Liver (tissue), 9 donors: ENCODE results near the gene TRPC4AP. TPM values are rescaled to one million over a fixed set of nuclear protein-coding genes. Genes with fewer than 3 reads are reported as not detected.

Experiments
- DNase-seq: peaks from one replicate; pipeline ENCODE4 v3.0.0-alpha.2; 2017; ENCODE audit warnings: low spot score
- H3K27ac ChIP-seq, 2 donors: one replicate each; pipeline ENCODE4 v1.7.0; 2013; ENCODE audit warnings: inconsistent platforms in 2 of 2, low read length in 2 of 2, control low read depth in 1 of 2, low read depth in 1 of 2, mild to moderate bottlenecking in 1 of 2
- H3K27me3 ChIP-seq, 4 donors: one replicate each; pipeline versions ENCODE4 v1.6.1 to v1.7.0; 2013; ENCODE audit warnings: low read length in 3 of 4, inconsistent platforms in 1 of 4, mild to moderate bottlenecking in 1 of 4, moderate library complexity in 1 of 4; ENCODE audit not compliant: control insufficient read depth in 4 of 4, insufficient read depth in 4 of 4
- H3K36me3 ChIP-seq, 4 donors: one replicate each; pipeline versions ENCODE4 v1.6.1 to v1.7.0; 2013; ENCODE audit warnings: low read length in 3 of 4, mild to moderate bottlenecking in 3 of 4, low read depth in 1 of 4, moderate library complexity in 1 of 4; ENCODE audit not compliant: control insufficient read depth in 4 of 4, insufficient read depth in 3 of 4
- H3K4me1 ChIP-seq, 4 donors: one replicate each; pipeline versions ENCODE4 v1.6.1 to v1.7.0; 2013; ENCODE audit warnings: low read length in 3 of 4, mild to moderate bottlenecking in 3 of 4, moderate library complexity in 1 of 4; ENCODE audit not compliant: control insufficient read depth in 4 of 4, insufficient read depth in 4 of 4
- H3K4me3 ChIP-seq, 3 donors: one replicate each; pipeline versions ENCODE4 v1.6.1 to v1.7.0; 2013; ENCODE audit warnings: low read length in 3 of 3, control low read depth in 1 of 3, low read depth in 1 of 3, mild to moderate bottlenecking in 1 of 3
- H3K9ac ChIP-seq, 2 donors: one replicate each; pipeline ENCODE4 v1.7.0; 2013; ENCODE audit warnings: low read length in 2 of 2, mild to moderate bottlenecking in 2 of 2, moderate library complexity in 2 of 2, control low read depth in 1 of 2, low read depth in 1 of 2
- H3K9me3 ChIP-seq, 4 donors: one replicate each; pipeline versions ENCODE4 v1.6.1 to v1.7.0; 2013; ENCODE audit warnings: low read length in 3 of 4; ENCODE audit not compliant: control insufficient read depth in 4 of 4
- ATF3 ChIP-seq: IDR thresholded peaks from 2 replicates; pipeline ENCODE4 v1.6.1; 2016; ENCODE audit warnings: antibody characterized with exemption
- EGR1 ChIP-seq, 2 donors: IDR thresholded peaks; 2 replicates each; pipeline ENCODE4 v1.6.1; 2016 to 2018; ENCODE audit warnings: antibody characterized with exemption in 2 of 2, low read depth in 2 of 2
- FOXA1 ChIP-seq: IDR thresholded peaks from 2 replicates; pipeline ENCODE4 v1.6.1; 2016; ENCODE audit warnings: antibody characterized with exemption
- FOXA2 ChIP-seq: IDR thresholded peaks from 2 replicates; pipeline ENCODE4 v1.6.1; 2016; ENCODE audit warnings: antibody characterized with exemption
- GABPA ChIP-seq, 2 donors: IDR thresholded peaks in 1 of 2; conservative IDR thresholded peaks in 1 of 2; 2 replicates each; pipeline ENCODE4 v1.6.1; 2016; ENCODE audit warnings: antibody characterized with exemption in 2 of 2, mild to moderate bottlenecking in 1 of 2, moderate library complexity in 1 of 2
- HNF4A ChIP-seq, 2 donors: conservative IDR thresholded peaks; 2 replicates each; pipeline ENCODE4 v1.6.1; 2016; ENCODE audit warnings: antibody characterized with exemption in 2 of 2, mild to moderate bottlenecking in 2 of 2
- HNF4G ChIP-seq: IDR thresholded peaks from 2 replicates; pipeline ENCODE4 v1.6.1; 2016; ENCODE audit warnings: antibody characterized with exemption
- JUND ChIP-seq, 2 donors: IDR thresholded peaks; 2 replicates each; pipeline ENCODE4 v1.6.1; 2016; ENCODE audit warnings: antibody characterized with exemption in 2 of 2
- NR2F2 ChIP-seq: IDR thresholded peaks from 2 replicates; pipeline ENCODE4 v1.6.1; 2016; ENCODE audit warnings: antibody characterized with exemption
- RAD21 ChIP-seq, 2 donors: IDR thresholded peaks; 2 replicates each; pipeline ENCODE4 v1.6.1; 2016; ENCODE audit warnings: antibody characterized with exemption in 2 of 2, mild to moderate bottlenecking in 2 of 2
- REST ChIP-seq: IDR thresholded peaks from 2 replicates; pipeline ENCODE4 v1.6.1; 2016; ENCODE audit warnings: antibody characterized with exemption, mild to moderate bottlenecking
- RXRA ChIP-seq, 2 donors: IDR thresholded peaks; 2 replicates each; pipeline ENCODE4 v1.6.1; 2017 to 2018; ENCODE audit warnings: antibody characterized with exemption in 2 of 2, mild to moderate bottlenecking in 1 of 2
- SP1 ChIP-seq: IDR thresholded peaks from 2 replicates; pipeline ENCODE4 v1.6.1; 2018; ENCODE audit warnings: antibody characterized with exemption, mild to moderate bottlenecking
- TAF1 ChIP-seq: conservative IDR thresholded peaks from 2 replicates; pipeline ENCODE4 v1.6.1; 2016; ENCODE audit warnings: antibody characterized with exemption, mild to moderate bottlenecking
- YY1 ChIP-seq: IDR thresholded peaks from 2 replicates; pipeline ENCODE4 v1.6.1; 2016; ENCODE audit warnings: antibody characterized with exemption, mild to moderate bottlenecking
- WGBS: extraction: QIAGEN DNeasy Blood & Tissue Kit; methylation state at CpG from one replicate; pipeline ENCODE4 v1.1.7; 2013; 5-methylcytosine and 5-hydroxymethylcytosine counted together
- polyA plus RNA-seq, 2 donors: library from polyadenylated mRNA; stranded (reverse) in 1 of 2; unstranded in 1 of 2; fragments of 200-250 nt in 1 of 2; fragments of >200 nt in 1 of 2; fragmentation: Nextera tagmentation in 1 of 2; extraction: Ambion mirVana in 1 of 2; gene quantifications; one replicate each; pipeline versions ENCODE4 v1.2.1 to v1.2.3, GENCODE V29; 2013 to 2015
- total RNA-seq, 2 donors: library from RNA; depleted of rRNA; stranded (reverse); fragments of >200 nt; gene quantifications; one replicate each; pipeline ENCODE4 v1.2.3, GENCODE V29; 2014
- TF ChIP-seq, protein P1 (sequence below): IDR thresholded peaks from 2 replicates; pipeline ENCODE4 v1.6.1; 2016; ENCODE audit warnings: antibody characterized with exemption
- TF ChIP-seq, protein P2 (sequence below): IDR thresholded peaks from 2 replicates; pipeline ENCODE4 v1.6.1; 2016; ENCODE audit warnings: antibody characterized with exemption
- TF ChIP-seq, protein P3 (sequence below): fragments of 150-350 bp; IDR thresholded peaks from 2 replicates; pipeline ENCODE4 v1.5.1; 2017; ENCODE audit warnings: improper control_type of control experiment, low read depth, low read length; ENCODE audit not compliant: missing input control
- donor health status: healthy.
- donor health status: healthy.
- donor health status: healthy.
- donor health status: healthy.
- donor health status: healthy.

TRPC4AP gene
- total and polyA plus RNA-seq, 4 donors = 26.3 to 57.2 (median 33.8) TPM

GRCh38 chr20:35039146-35039545 is 53.5 kb downstream of the TRPC4AP start:
- TF ChIP-seq EGR1 (IDR thresholded peaks at IDR 0.05; ENCODE audit: low read depth in 2 of 2) (no peak), HNF4A (conservative IDR thresholded peaks at IDR 0.05) (no peak), FOXA2 (no peak), NR2F2 (no peak), TAF1 (no peak), FOXA1 (no peak), ATF3 (no peak), JUND (IDR thresholded peaks at IDR 0.05) (no peak), REST (no peak), YY1 (no peak), RAD21 (IDR thresholded peaks at IDR 0.05) (no peak), HNF4G (no peak), SP1 (no peak), RXRA (IDR thresholded peaks at IDR 0.05) (no peak), GABPA (IDR thresholded peaks at IDR 0.05 in 1 of 2, conservative IDR thresholded peaks at IDR 0.05 in 1 of 2) (no peak)
- TF ChIP-seq, protein P1, sequence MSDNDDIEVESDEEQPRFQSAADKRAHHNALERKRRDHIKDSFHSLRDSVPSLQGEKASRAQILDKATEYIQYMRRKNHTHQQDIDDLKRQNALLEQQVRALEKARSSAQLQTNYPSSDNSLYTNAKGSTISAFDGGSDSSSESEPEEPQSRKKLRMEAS = no peak
- TF ChIP-seq, protein P2, sequence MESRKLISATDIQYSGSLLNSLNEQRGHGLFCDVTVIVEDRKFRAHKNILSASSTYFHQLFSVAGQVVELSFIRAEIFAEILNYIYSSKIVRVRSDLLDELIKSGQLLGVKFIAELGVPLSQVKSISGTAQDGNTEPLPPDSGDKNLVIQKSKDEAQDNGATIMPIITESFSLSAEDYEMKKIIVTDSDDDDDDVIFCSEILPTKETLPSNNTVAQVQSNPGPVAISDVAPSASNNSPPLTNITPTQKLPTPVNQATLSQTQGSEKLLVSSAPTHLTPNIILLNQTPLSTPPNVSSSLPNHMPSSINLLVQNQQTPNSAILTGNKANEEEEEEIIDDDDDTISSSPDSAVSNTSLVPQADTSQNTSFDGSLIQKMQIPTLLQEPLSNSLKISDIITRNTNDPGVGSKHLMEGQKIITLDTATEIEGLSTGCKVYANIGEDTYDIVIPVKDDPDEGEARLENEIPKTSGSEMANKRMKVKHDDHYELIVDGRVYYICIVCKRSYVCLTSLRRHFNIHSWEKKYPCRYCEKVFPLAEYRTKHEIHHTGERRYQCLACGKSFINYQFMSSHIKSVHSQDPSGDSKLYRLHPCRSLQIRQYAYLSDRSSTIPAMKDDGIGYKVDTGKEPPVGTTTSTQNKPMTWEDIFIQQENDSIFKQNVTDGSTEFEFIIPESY = no peak
- TF ChIP-seq, protein P3, sequence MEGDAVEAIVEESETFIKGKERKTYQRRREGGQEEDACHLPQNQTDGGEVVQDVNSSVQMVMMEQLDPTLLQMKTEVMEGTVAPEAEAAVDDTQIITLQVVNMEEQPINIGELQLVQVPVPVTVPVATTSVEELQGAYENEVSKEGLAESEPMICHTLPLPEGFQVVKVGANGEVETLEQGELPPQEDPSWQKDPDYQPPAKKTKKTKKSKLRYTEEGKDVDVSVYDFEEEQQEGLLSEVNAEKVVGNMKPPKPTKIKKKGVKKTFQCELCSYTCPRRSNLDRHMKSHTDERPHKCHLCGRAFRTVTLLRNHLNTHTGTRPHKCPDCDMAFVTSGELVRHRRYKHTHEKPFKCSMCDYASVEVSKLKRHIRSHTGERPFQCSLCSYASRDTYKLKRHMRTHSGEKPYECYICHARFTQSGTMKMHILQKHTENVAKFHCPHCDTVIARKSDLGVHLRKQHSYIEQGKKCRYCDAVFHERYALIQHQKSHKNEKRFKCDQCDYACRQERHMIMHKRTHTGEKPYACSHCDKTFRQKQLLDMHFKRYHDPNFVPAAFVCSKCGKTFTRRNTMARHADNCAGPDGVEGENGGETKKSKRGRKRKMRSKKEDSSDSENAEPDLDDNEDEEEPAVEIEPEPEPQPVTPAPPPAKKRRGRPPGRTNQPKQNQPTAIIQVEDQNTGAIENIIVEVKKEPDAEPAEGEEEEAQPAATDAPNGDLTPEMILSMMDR = no peak
- H3K4me3 ChIP-seq = no peak overlapping the region
- H3K27ac ChIP-seq = no peak overlapping the region
- no peaks in the 10 kb centered on the region for H3K9me3 ChIP-seq
- no peak for DNase-seq
- H3K9ac ChIP-seq = no peak overlapping the region
- WGBS = 85% methylated on average over 1 of the region's 1 CpG
- peaks cover 2 to 37% (median 26%) of the 10 kb centered on the region in 4 donors for H3K36me3 ChIP-seq
- H3K27me3 ChIP-seq = no peaks in the 10 kb centered on the region
- H3K4me1 ChIP-seq = no peaks in the 10 kb centered on the region
